WTC11 (cell line): ENCODE data around the gene TMEM269. TPM values are rescaled to one million over a fixed set of nuclear protein-coding genes. Genes with fewer than 3 reads are reported as not detected.

ENCODE experiments used
- ATAC-seq: fragments of 200-7000 bp; cut with Tn5 transposase; 2 replicates; pipeline ENCODE4 v1.10.0; 2021; ENCODE audit warnings: mild to moderate bottlenecking, moderate library complexity
- CTCF ChIA-PET: fragments of 300-600 bp; sonication (Branson Sonifier 250); formaldehyde crosslinking; loops from one replicate; lab custom pipeline; 2021; ENCODE audit warnings: antibody characterized with exemption; lab: Charles Lee
- POLR2A ChIA-PET: fragments of 350-600 bp; sonication (Branson Sonifier 250); formaldehyde crosslinking; loops from one replicate; lab custom pipeline; 2021; ENCODE audit warnings: antibody characterized with exemption; lab: Charles Lee
- DNase-seq: peaks from one replicate; pipeline ENCODE4 v3.0.0; 2021; ENCODE audit warnings: low spot score
- H3K27ac Mint-ChIP-seq: 2 replicates; pipeline ENCODE4 v1.8.0; 2021; ENCODE audit warnings: mixed read lengths
- H3K27me3 Mint-ChIP-seq: 2 replicates; pipeline ENCODE4 v1.8.0; 2021; ENCODE audit warnings: low read depth, mild to moderate bottlenecking, moderate library complexity, mixed read lengths
- H3K36me3 Mint-ChIP-seq: 2 replicates; pipeline ENCODE4 v1.8.0; 2021; ENCODE audit warnings: mixed read lengths
- H3K4me1 Mint-ChIP-seq: 2 replicates; pipeline ENCODE4 v1.8.0; 2022; ENCODE audit warnings: mixed read lengths
- H3K4me3 Mint-ChIP-seq: 2 replicates; pipeline ENCODE4 v1.8.0; 2021; ENCODE audit warnings: mild to moderate bottlenecking, moderate library complexity, mixed read lengths
- H3K9me3 Mint-ChIP-seq: 2 replicates; pipeline ENCODE4 v1.8.0; 2021; ENCODE audit warnings: mixed read lengths
- AFF4 ChIP-seq: sonication (generic); formaldehyde crosslinking; IDR thresholded peaks from 2 replicates; pipeline ENCODE4 v1.8.1; 2023; ENCODE audit warnings: mild to moderate bottlenecking, missing genetic modification reagents, borderline replicate concordance
- CREB1 ChIP-seq: sonication (generic); formaldehyde crosslinking; IDR thresholded peaks from 2 replicates; pipeline ENCODE4 v1.8.0; 2023; ENCODE audit warnings: mild to moderate bottlenecking, missing genetic modification reagents
- EMX1 ChIP-seq: fragments of 250-450 bp; sonication (Bioruptor Pico); IDR thresholded peaks from 2 replicates; pipeline ENCODE4 v1.8.0; 2021; ENCODE audit warnings: mild to moderate bottlenecking
- FOXK1 ChIP-seq: sonication (generic); formaldehyde crosslinking; IDR thresholded peaks from 2 replicates; pipeline ENCODE4 v1.8.0; 2022; ENCODE audit warnings: mild to moderate bottlenecking, moderate library complexity, missing genetic modification reagents
- FOXP1 ChIP-seq: sonication (generic); formaldehyde crosslinking; IDR thresholded peaks from 2 replicates; pipeline ENCODE4 v1.8.0; 2022; ENCODE audit warnings: missing genetic modification reagents, mild to moderate bottlenecking, moderate library complexity, borderline replicate concordance
- GTF2I ChIP-seq: fragments of 250-450 bp; sonication (Bioruptor Pico); conservative IDR thresholded peaks from 2 replicates; pipeline ENCODE4 v1.4.0; 2021; ENCODE audit warnings: mild to moderate bottlenecking
- HMGXB4 ChIP-seq: sonication (generic); formaldehyde crosslinking; IDR thresholded peaks from 2 replicates; pipeline ENCODE4 v1.8.1; 2023; ENCODE audit warnings: mild to moderate bottlenecking, moderate library complexity, missing genetic modification reagents
- IRF1 ChIP-seq: sonication (generic); formaldehyde crosslinking; IDR thresholded peaks from 2 replicates; pipeline ENCODE4 v1.8.0; 2023; ENCODE audit warnings: missing genetic modification reagents
- JAZF1 ChIP-seq: fragments of 250-450 bp; sonication (Bioruptor Pico); IDR thresholded peaks from 2 replicates; pipeline ENCODE4 v1.9.0; 2021; ENCODE audit warnings: moderate library complexity, mild to moderate bottlenecking, inconsistent platforms
- JUN ChIP-seq: sonication (generic); formaldehyde crosslinking; IDR thresholded peaks from 2 replicates; pipeline ENCODE4 v1.8.0; 2023; ENCODE audit warnings: mild to moderate bottlenecking, missing genetic modification reagents
- PRDM15 ChIP-seq: sonication (generic); formaldehyde crosslinking; IDR thresholded peaks from 2 replicates; pipeline ENCODE4 v1.8.0; 2022; ENCODE audit warnings: missing genetic modification reagents
- PREB ChIP-seq: sonication (generic); formaldehyde crosslinking; IDR thresholded peaks from 2 replicates; pipeline ENCODE4 v1.8.1; 2022; ENCODE audit warnings: mild to moderate bottlenecking, missing genetic modification reagents, moderate library complexity, borderline replicate concordance
- RELA ChIP-seq: sonication (generic); formaldehyde crosslinking; IDR thresholded peaks from 2 replicates; pipeline ENCODE4 v1.8.1; 2022; ENCODE audit warnings: missing genetic modification reagents, mild to moderate bottlenecking, borderline replicate concordance
- RORB ChIP-seq: fragments of 250-450 bp; sonication (Bioruptor Pico); IDR thresholded peaks from 2 replicates; pipeline ENCODE4 v1.9.0; 2021; ENCODE audit warnings: mild to moderate bottlenecking
- SP1 ChIP-seq: sonication (generic); formaldehyde crosslinking; conservative IDR thresholded peaks from 2 replicates; pipeline ENCODE4 v1.8.1; 2022; ENCODE audit warnings: missing genetic modification reagents
- TEAD4 ChIP-seq: sonication (generic); formaldehyde crosslinking; IDR thresholded peaks from 2 replicates; pipeline ENCODE4 v1.8.0; 2022; ENCODE audit warnings: mild to moderate bottlenecking, missing genetic modification reagents
- ZMAT4 ChIP-seq: fragments of 250-450 bp; sonication (Bioruptor Pico); IDR thresholded peaks from 2 replicates; pipeline ENCODE4 v1.9.0; 2021; ENCODE audit warnings: mild to moderate bottlenecking
- ZNF423 ChIP-seq: fragments of 250-450 bp; sonication (Bioruptor Pico); IDR thresholded peaks from 2 replicates; pipeline ENCODE4 v2.1.2; 2022; ENCODE audit warnings: mild to moderate bottlenecking, moderate library complexity
- total RNA-seq: library from RNA; stranded (reverse); gene quantifications from 3 replicates; pipeline ENCODE4 v1.2.3, GENCODE V29; 2021
- TF ChIP-seq, protein P1 (sequence below): sonication (generic); formaldehyde crosslinking; IDR thresholded peaks from 2 replicates; pipeline ENCODE4 v1.8.0; 2022; ENCODE audit warnings: mild to moderate bottlenecking, missing genetic modification reagents

TMEM269 gene
- total RNA-seq, 1 experiment from 2014 or later, result 0.57 TPM

DNA sequence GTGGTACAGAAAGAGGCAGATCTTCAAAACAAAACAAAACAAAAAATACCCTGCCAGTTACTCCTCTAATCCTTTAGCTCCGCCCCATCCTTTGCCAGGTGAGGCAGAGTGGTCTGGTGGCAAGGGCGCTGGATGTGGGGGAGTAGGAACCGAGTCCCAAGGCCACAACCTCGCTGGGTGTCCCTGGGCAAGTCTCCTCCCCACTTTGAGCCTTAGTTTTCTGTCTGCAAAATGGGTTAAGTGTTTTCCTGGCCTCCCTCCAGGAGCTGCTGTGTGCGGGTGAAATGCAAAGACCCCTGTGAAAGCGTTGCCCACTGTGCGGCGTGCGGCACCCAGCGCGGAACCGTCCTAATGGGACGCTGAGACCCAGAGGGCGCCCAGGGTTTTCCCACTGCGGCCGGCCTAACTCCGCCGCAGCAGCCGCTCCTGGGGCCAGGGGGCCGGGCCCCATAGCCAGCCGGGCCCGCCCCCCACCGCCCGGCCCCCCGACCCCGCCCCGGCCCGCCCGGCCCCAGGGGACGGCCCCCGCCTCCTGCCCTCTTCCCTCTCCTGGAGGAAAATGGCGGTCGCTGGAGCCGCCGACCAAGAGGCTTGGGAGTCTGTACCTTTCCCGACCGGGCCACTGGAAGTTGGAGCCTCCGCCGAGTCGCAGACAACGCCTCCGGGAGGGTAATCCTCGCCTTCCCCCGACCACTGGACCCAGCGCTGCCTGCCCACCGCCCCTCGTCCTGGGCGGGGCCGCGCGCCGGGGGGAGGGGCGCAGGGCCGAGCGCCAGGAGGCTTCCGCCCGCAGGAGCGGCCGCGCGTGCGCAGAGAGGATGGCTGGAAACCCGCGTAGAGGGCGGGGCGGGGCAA is 32.0 kb downstream of the TMEM269 start, which contains the start of the genes ERMAP and SVBP:
TSS of gene ERMAP (plus strand) at position 538 of the 855 bp plus-strand sequence. CDS start 13,327 bp downstream, outside the sequence.
TSS of gene SVBP (minus strand) at position 813 of the 855 bp plus-strand sequence. CDS start 853 bp downstream, outside the sequence.
- ATAC-seq (peak; percentile 83), DNase-seq (peak; percentile 91)
- Mint-ChIP-seq H3K9me3 (no peaks in the 10 kb centered on the region), H3K4me1 (peaks cover 17% of the 10 kb centered on the region), H3K36me3 (peaks cover 9% of the 10 kb centered on the region), H3K4me3 (peak within 1 kb of the TSS; percentile 78), H3K27ac (peak within 1 kb of the TSS; percentile 88), H3K27me3 (no peaks in the 10 kb centered on the region)
- TF ChIP-seq CREB1 (CRISPR knock-in tag), result no peak
- peak; percentile 47; the same call in 1 of the 2 replicates for TF ChIP-seq ZNF423 (CRISPR knock-in tag)
- peak; percentile 78; the same call in 1 of the 2 replicates for TF ChIP-seq SP1 (CRISPR knock-in tag)
- 0 out of 2 replicates have a peak, but pooled peaks have one; percentile 30 for TF ChIP-seq PRDM15 (CRISPR knock-in tag)
- TF ChIP-seq GTF2I (CRISPR knock-in tag), result peak; percentile 57; the same call in 1 of the 2 replicates
- TF ChIP-seq JUN (CRISPR knock-in tag), result no peak
- TF ChIP-seq RORB, result no peak
- peak; percentile 64; the same call in 1 of the 2 replicates for TF ChIP-seq FOXP1
- no peak for TF ChIP-seq FOXK1 (CRISPR knock-in tag)
- TF ChIP-seq JAZF1, result no peak
- no peak for TF ChIP-seq RELA (CRISPR knock-in tag)
- no peak for TF ChIP-seq PREB (CRISPR knock-in tag)
- ChIA-PET CTCF (interaction anchor here (0.7 to 3.2 kb wide), 8 partner anchors 30 to 257 kb away, joined by 3 to 17 read pairs (median 6); partner anchors contain the start of genes C1orf50, P3H1 and ZNF691), POLR2A (interaction anchor here (0.6 to 1.3 kb wide), 4 partner anchors 50 to 108 kb away, joined by 3 to 4 read pairs (median 3); partner anchors contain the start of genes C1orf50 and P3H1)

DNA sequence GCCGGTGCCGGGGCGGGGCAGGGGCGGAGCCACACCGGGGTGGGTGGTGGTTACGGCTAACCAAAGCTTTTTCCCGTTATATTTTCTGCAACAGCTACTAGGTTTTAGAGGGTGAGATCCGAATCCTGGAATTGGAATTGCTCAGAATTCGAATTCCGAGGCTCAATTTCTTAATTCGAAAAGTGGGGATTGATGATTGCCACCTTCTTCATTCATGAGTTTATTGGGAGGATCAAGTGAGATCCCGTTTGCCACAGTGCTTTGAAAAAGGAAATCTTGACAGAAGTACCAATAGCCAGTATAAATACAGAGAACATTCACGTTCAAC is 32.6 kb downstream of the TMEM269 start:
- Mint-ChIP-seq H3K9me3 (no peaks in the 10 kb centered on the region), H3K36me3 (peaks cover 9% of the 10 kb centered on the region), H3K27ac (no peak overlapping the region), H3K4me1 (peaks cover 17% of the 10 kb centered on the region), H3K4me3 (peak overlapping the region; percentile 78), H3K27me3 (no peaks in the 10 kb centered on the region)
- DNase-seq (no peak), ATAC-seq (no peak)
- POLR2A ChIA-PET, result interaction anchor here (0.5 to 1.3 kb wide), 3 partner anchors 14 to 107 kb away, joined by 3 to 8 read pairs (median 4); partner anchors contain the start of genes C1orf50 and P3H1
- CTCF ChIA-PET, result interaction anchor here (0.7 to 3.2 kb wide), 4 partner anchors 29 to 256 kb away, joined by 3 to 17 read pairs (median 6); partner anchors contain the start of gene ZNF691
- TF ChIP-seq TEAD4 (CRISPR knock-in tag) (no peak), HMGXB4 (CRISPR knock-in tag) (no peak), AFF4 (no peak), EMX1 (CRISPR knock-in tag) (no peak), ZMAT4 (no peak), JUN (CRISPR knock-in tag) (no peak), IRF1 (CRISPR knock-in tag) (no peak)
- TF ChIP-seq, protein P1, sequence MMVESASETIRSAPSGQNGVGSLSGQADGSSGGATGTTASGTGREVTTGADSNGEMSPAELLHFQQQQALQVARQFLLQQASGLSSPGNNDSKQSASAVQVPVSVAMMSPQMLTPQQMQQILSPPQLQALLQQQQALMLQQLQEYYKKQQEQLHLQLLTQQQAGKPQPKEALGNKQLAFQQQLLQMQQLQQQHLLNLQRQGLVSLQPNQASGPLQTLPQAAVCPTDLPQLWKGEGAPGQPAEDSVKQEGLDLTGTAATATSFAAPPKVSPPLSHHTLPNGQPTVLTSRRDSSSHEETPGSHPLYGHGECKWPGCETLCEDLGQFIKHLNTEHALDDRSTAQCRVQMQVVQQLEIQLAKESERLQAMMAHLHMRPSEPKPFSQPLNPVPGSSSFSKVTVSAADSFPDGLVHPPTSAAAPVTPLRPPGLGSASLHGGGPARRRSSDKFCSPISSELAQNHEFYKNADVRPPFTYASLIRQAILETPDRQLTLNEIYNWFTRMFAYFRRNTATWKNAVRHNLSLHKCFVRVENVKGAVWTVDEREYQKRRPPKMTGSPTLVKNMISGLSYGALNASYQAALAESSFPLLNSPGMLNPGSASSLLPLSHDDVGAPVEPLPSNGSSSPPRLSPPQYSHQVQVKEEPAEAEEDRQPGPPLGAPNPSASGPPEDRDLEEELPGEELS (CRISPR knock-in tag), result no peak
